T-helper 17 cell (primary cell): Measurements from ENCODE around the gene FLT3. TPM values are rescaled to one million over a fixed set of nuclear protein-coding genes. Genes with fewer than 3 reads are reported as not detected.
A peak's percentile ranks its signal among the peaks of the same experiment; 100 is the strongest.

Experiments used
- ATAC-seq: fragments of 150-1000 bp; cut with Tn5 transposase; 2 replicates; pipeline ENCODE4 v1.10.0; 2021; ENCODE audit warnings: mild to moderate bottlenecking, moderate library complexity
- DNase-seq, 3 donors: peaks; one replicate each; pipeline versions ENCODE4 v3.0.0 to v3.0.0-alpha.2; 2020 to 2021
- H3K9me3 ChIP-seq: one replicate; pipeline ENCODE4 v1.7.0; 2013; ENCODE audit warnings: low read length, mild to moderate bottlenecking; ENCODE audit not compliant: control insufficient read depth, poor library complexity, severe bottlenecking
- H3K27ac Mint-ChIP-seq: one replicate; pipeline ENCODE4 v1.8.0; 2022; ENCODE audit warnings: mild to moderate bottlenecking, moderate library complexity, mixed read lengths
- H3K27me3 Mint-ChIP-seq: one replicate; pipeline ENCODE4 v1.8.0; 2022; ENCODE audit warnings: mixed read lengths
- H3K36me3 Mint-ChIP-seq: one replicate; pipeline ENCODE4 v1.8.0; 2022; ENCODE audit warnings: low read depth, mixed read lengths
- H3K4me1 Mint-ChIP-seq: one replicate; pipeline ENCODE4 v1.8.0; 2022; ENCODE audit warnings: mild to moderate bottlenecking, mixed read lengths
- H3K4me3 Mint-ChIP-seq: one replicate; pipeline ENCODE4 v1.8.0; 2022; ENCODE audit warnings: mild to moderate bottlenecking, moderate library complexity, mixed read lengths
- total RNA-seq, 4 donors: library from RNA in 2 of 4; stranded (reverse) in 2 of 4; gene quantifications; one replicate each; pipeline ENCODE4 v1.2.3 and lab custom pipeline; 2022 to 2026

FLT3 gene
- total RNA-seq, 2 donors from 2014 or later: 0.22 to 0.70 TPM

- H3K27ac Mint-ChIP-seq: peak overlapping the region; percentile 16
- H3K9me3 ChIP-seq: no peaks in the 10 kb centered on the region
- H3K4me3 Mint-ChIP-seq: peak overlapping the region; percentile 55
- no peaks in the 10 kb centered on the region for H3K36me3 Mint-ChIP-seq
- peak; percentile 41 for ATAC-seq
- H3K4me1 Mint-ChIP-seq: no peaks in the 10 kb centered on the region
- H3K27me3 Mint-ChIP-seq: peaks cover 78% of the 10 kb centered on the region
- no peak for DNase-seq
Measured at GRCh38 chr13:27960362-27961226, 139.8 kb downstream of the FLT3 start.

GRCh38 chr13:27959976-27960361 lies 140.4 kb downstream of the FLT3 start:
- peaks cover 78% of the 10 kb centered on the region for H3K27me3 Mint-ChIP-seq
- peak overlapping the region; percentile 31 for H3K4me3 Mint-ChIP-seq
- ATAC-seq (no peak), DNase-seq (no peak)
- no peaks in the 10 kb centered on the region for H3K36me3 Mint-ChIP-seq
- peak overlapping the region; percentile 16 for H3K27ac Mint-ChIP-seq
- no peaks in the 10 kb centered on the region for H3K9me3 ChIP-seq
- peaks cover under 1% of the 10 kb centered on the region for H3K4me1 Mint-ChIP-seq

GRCh38 chr13:27956576-27957300 lies 143.6 kb downstream of the FLT3 start:
- no peak for ATAC-seq
- no peak for DNase-seq
- Mint-ChIP-seq H3K27ac (no peak overlapping the region), H3K4me1 (peaks cover 10% of the 10 kb centered on the region), H3K27me3 (peaks cover 65% of the 10 kb centered on the region), H3K36me3 (no peaks in the 10 kb centered on the region), H3K4me3 (no peak overlapping the region)
- H3K9me3 ChIP-seq: no peaks in the 10 kb centered on the region

GRCh38 chr13:27955014-27955591 lies 145.3 kb downstream of the FLT3 start:
- DNase-seq (no peak), ATAC-seq (no peak)
- Mint-ChIP-seq H3K4me1 (peaks cover 10% of the 10 kb centered on the region), H3K27ac (no peak overlapping the region), H3K27me3 (peaks cover 62% of the 10 kb centered on the region), H3K36me3 (peaks cover 3% of the 10 kb centered on the region), H3K4me3 (peak overlapping the region; percentile 84)
- no peaks in the 10 kb centered on the region for H3K9me3 ChIP-seq

GRCh38 chr13:27954406-27954851 lies 145.9 kb downstream of the FLT3 start:
- ATAC-seq: peak; percentile 42

GRCh38 chr13:27953676-27954405 lies 146.5 kb downstream of the FLT3 start:
- DNase-seq (peak; percentile 32 to 52 (median 50)), ATAC-seq (peak; percentile 86)
- H3K36me3 Mint-ChIP-seq: peaks cover 3% of the 10 kb centered on the region
- H3K27me3 Mint-ChIP-seq: peaks cover 57% of the 10 kb centered on the region
- H3K4me1 Mint-ChIP-seq: peaks cover 10% of the 10 kb centered on the region
- H3K4me3 Mint-ChIP-seq: peak overlapping the region; percentile 84
- no peaks in the 10 kb centered on the region for H3K9me3 ChIP-seq
- H3K27ac Mint-ChIP-seq: no peak overlapping the region

More at GRCh38 chr13:27954406-27954851, 145.9 kb downstream of the FLT3 start:
- Mint-ChIP-seq H3K4me1 (peaks cover 10% of the 10 kb centered on the region), H3K27ac (no peak overlapping the region), H3K4me3 (peak overlapping the region; percentile 84), H3K36me3 (peaks cover 3% of the 10 kb centered on the region), H3K27me3 (peaks cover 60% of the 10 kb centered on the region)
- H3K9me3 ChIP-seq: no peaks in the 10 kb centered on the region
- no peak for DNase-seq

Other genes starting within 250 kb of the FLT3 start
- not detected for gene PDX1, start 180.6 kb downstream of the FLT3 start, total RNA-seq
- not detected for gene CDX2, start 131.3 kb downstream of the FLT3 start, total RNA-seq
- gene URAD, start 111.9 kb downstream of the FLT3 start, total RNA-seq: not detected
- 10 to 100 TPM; 67.2 to 70.2 TPM for gene PAN3, start 38.0 kb upstream of the FLT3 start, total RNA-seq